ENCODE data around the gene PHLPP1.

PHLPP1 gene

GRCh38 chr18:62979900-62980299 is 264.6 kb downstream of the PHLPP1 start:
- no peak for DNase-seq (ENCODE audit: low spot score)

DNA sequence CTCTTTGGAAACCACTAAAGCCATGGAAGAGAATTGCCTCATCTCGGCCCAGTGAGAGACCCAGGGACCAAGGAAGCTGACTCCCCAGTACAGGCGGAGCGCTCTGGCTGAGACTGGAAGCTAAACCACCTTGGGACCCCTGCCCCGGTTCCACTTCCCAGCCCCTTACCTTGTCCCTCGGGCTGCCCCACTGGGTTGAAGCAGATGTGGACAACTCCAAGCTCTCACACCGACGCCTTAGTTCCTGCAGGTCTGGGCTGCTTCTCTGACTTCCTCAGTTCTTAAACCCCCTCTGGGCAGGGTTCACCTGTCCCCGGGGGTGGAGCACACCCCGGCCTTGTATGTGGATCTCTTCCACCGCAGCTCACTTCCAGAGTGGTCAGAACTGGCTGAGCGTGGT is 266.2 kb downstream of the PHLPP1 start:
- DNase-seq (ENCODE audit: low spot score): no peak

- DNase-seq (ENCODE audit: low spot score): peak; percentile 78
These were observed 267.4 kb downstream of the PHLPP1 start for GRCh38 chr18:62982600-62983251.

DNA sequence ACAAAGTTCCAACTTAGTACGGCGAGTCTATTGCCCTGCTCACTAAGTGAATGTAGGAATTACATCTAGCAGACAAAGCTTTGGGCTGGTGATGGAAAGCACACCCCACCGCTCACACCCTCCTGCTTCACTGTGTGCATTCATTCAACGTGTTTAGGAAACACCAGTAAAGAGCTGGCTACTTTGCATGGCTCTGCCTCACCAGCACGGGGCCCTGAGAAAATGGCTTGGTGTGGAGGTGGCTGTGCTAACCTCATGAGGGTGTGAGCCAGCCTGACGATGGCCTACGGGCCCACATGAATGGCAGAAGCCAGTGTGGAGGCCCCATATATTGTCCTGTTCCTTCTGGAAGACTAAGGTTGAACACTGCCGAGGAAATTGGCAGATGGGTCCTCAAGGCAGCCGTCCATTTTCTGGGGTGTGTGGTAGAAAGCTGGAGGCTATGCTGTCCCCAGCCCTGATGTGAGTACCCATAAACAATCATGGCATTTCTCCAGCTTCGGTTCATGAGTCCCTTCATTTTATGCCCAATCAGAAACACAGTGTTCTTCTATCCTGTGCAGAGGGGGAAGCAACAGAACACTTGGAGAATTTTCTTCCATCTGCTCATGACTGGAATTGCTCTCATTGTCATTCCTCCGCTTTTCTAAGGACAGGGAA is 269.4 kb downstream of the PHLPP1 start:
- no peak for DNase-seq (ENCODE audit: low spot score)

DNA sequence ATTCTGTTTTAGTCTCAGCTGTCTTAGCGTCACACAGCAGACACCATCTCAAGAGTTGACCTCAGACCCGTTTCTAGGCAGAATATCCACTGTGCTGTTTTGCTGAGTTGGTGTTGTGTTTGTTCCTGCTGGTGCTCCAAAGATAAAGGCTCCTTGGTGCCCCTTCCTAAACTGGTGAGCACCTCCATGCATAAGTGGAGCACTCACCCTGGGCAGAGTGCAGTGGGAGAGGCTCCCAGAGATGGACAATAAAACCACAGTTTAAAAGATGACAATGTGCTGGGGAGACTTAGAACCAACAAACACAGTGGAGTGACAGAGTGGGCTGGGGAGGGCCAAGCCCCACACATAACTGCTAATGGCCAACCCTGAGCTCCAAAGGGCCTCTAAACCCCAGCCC is 271.1 kb downstream of the PHLPP1 start:
- DNase-seq (ENCODE audit: low spot score): no peak

DNA sequence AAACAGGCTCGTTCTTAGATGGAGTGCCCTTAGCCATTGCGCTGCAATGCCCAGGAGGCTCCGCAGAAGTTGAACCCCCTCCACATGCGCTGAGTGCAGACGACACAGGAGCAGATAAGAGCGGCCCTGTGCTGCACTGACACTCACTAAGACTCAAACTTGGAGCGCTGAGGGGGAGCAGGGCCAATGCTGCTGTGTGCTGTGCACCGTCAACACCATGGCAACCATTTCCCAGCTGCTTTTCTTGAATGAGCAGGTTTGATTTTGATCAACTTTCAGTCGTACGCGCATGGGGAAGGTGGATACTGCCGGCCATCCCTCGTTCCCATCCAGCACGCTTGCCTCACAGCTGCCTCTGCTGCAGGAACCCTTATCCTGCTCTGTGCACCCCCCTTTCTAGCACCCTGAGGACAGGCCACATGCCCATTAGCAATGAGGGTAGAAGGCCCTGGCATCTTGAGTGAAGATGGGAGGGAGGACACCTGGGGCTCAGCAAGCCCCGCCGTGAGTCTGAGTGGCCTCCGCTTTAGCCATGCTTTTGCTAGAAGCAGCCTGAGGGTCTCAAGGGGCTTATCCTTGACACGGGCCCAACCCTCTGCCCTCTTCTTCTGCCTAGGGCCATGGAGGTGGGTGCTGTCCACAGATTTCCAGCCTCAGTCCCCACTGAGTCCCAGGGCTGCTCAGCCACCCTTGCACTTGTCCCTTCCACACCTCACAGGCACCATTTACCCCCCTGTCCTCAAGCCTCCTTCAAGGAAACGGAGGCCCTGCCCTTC is 271.9 kb downstream of the PHLPP1 start:
- no peak for DNase-seq (ENCODE audit: low spot score)

DNA sequence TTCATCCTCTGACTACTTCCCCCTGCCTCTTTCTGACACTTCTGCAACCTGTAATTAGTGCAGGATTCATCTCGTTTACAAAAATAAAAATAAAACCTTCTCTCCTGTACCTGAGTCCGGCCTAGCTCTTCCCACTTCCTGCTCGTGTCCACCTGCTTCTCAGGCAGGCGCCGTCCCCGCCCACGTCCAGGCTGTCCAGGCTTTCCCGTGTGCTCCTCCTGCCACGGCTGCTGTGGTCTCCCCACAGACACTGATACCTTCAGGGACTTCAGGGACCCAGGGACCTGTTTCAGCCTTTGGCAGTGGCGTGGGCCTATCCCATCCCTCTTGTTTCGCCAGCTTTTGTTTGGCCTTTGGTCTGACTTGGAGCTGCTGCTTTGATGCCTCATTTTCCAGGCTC is 272.5 kb downstream of the PHLPP1 start:
- DNase-seq (ENCODE audit: low spot score): no peak

DNA sequence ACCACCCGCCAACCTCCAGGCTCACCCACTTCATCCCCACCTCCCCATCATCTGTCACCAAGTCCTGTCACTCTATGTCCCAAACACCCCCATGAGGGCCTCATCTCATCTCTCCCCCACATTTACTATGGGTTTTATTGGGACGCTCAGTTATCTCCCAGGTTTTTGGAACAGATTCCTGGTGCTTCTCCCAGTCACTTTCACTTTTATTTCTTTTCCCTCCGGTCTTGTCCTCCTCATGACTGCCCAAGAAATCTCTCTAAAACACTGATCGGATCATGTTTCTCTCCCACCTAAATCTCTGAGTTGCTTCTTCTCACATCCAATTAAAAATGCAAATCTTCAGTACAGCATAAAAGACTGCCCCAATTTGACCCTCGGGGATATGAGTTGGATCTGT is 273.1 kb downstream of the PHLPP1 start:
- no peak for DNase-seq (ENCODE audit: low spot score)

DNA sequence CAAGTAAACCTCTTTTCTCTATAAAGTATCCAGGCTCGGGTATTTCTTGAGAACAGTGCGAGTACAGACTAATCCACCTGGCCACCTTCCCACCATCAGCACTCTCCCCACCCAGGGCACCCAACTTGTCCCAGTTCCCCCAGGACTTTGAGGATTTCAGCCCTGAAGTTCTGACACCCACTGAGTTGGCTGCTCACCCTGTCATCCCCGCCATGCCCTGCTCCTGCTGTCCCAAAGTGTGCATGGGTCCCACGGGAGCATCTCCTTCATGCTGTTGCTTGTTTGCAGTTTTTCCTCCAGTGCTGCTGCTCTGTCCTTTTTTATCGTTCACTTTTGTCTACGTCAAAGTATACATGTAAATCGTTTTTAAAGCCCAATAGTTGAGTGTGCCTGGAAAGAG is 273.9 kb downstream of the PHLPP1 start:
- no peak for DNase-seq (ENCODE audit: low spot score)

DNA sequence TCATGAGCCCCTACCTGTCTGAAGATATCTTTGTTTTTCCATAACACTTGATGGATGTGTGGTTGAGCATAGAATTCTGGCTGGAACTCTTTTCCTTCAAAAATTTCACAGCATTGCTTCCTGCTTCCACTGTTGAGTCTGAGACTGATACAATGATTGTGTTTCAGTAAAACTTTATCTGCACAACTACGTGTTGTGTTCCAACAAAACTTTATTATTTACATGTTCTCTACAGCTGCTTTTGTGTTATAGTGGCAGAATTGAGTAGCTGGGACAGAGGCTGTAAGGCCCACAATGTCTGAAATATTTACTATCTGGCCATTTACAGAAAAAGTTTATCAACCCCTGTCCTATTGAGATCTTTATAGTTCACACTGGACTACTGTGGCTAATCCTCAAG is 275.3 kb downstream of the PHLPP1 start:
- DNase-seq (ENCODE audit: low spot score): no peak

DNA sequence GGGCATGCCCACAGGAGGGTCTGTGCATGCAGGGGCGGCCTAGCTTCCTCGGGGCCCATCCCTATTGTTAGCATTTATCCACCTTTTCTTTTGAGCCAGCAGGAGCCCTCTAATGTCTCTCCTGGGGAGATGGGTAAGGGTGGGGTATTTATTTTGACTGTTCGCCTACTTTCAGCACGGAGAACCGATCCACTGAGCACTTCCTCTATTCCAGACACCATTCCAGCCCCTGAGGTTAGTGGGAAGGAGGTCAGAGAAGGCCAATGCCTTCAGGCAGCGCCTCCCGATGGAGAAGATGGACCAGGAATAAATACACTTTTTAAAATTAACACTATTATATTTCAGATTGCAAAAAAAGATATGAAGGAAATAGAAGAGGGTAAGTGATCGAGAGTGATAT is 276.0 kb downstream of the PHLPP1 start:
- DNase-seq (ENCODE audit: low spot score): no peak

DNA sequence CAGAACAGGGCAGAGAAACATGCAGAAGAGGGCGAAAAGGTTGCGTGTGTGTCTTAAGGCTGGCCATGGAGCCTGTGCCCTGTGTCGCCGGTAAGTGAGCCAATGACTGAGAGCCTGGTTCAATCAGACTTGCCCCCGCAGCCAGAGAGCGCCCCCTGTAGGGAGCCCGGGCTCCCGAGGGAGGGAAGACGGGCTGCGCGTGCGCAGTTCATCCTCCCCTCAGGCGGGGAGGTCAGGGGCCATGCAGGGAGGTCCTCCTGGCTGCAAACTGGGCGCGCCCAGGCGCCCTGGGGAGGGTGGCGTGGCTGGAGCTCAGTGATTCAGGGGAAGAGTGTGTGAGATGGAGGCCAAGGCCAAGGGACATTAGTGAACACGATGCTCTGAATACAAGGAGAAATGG is 276.6 kb downstream of the PHLPP1 start:
- DNase-seq (ENCODE audit: low spot score): no peak

GRCh38 chr18:62992877-62993365 is 277.6 kb downstream of the PHLPP1 start:
- no peak for DNase-seq (ENCODE audit: low spot score)

DNA sequence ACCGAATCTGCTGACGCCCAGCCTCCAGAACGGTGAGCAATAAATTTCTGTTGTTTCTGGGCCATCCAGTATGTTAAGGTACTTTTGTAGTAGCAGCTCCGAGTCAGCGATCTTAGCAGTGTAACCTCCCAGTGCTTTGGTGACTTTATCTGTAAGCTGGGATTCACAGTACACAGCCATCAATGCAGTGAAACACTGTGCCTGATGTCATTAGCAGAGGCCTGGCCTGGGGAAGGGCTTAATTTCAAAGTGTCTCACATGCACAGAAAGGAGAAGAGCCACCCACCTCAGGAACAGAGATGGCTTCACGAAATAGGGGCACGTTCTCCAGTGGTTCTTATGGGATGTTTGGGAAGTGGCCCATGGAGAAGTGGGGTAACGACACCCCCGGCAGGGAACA is 281.2 kb downstream of the PHLPP1 start:
- DNase-seq (ENCODE audit: low spot score): no peak

DNA sequence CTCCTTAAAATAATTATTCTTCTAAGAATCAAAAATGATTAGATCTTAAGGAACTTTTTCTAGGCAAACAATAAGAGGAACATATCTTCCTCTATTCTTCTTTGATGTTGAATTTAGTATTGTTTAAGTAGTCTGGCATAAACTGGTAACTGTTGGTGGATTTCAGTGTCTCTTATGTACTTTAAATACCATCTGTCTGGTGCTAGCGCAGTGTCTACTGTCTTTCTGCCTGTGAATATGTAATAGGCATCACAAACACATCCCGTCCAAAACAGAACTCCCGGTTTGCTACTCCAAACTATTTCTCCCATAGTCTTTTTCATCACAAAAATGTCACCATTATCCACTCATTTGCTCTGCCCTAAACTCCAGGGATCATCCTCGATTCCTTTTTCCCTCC is 281.7 kb downstream of the PHLPP1 start:
- no peak for DNase-seq (ENCODE audit: low spot score)

DNA sequence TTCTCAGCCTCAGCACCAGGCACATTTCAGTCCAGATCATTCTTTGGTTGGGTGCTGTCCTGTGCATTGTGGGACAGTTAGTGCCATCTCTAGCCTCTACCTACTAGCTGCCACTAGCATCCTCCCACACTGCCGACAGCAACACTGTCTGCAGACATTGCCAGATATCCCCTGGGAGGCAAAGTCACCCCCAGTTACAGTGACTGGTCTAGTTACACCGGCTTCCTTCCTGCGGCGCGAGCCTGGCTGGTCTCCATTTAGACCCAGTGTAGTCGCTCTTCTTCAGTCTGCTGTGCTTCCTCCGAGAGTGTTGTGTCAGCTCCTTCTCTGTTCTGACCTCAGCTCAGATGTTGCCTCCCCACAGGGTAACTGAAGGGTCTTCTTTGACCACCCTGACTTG is 283.1 kb downstream of the PHLPP1 start:
- DNase-seq (ENCODE audit: low spot score): no peak

- peak; percentile 27 for DNase-seq (ENCODE audit: low spot score)
These were observed 284.1 kb downstream of the PHLPP1 start for GRCh38 chr18:62999392-62999791.

GRCh38 chr18:62999921-63000320 is 284.6 kb downstream of the PHLPP1 start:
- DNase-seq (ENCODE audit: low spot score): no peak

DNA sequence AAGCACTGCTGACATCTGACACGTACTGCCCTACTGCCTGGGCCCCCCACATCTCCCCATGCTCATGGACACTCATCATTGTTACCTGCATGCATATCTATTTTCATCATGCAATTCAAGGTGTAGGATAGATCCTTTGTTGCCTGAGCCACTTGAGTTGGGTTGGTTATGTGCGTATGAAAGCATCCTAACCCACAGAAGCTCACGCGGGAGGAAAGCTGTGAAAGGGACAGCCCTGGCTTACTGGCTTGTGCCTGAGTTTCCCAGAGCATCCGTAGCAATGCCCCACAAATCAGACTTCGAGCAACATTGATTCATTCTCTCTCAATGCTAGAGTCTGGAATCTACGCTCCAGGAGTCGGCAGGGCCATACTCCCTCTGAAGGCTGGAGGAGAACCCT is 285.5 kb downstream of the PHLPP1 start:
- DNase-seq (ENCODE audit: low spot score): no peak

DNA sequence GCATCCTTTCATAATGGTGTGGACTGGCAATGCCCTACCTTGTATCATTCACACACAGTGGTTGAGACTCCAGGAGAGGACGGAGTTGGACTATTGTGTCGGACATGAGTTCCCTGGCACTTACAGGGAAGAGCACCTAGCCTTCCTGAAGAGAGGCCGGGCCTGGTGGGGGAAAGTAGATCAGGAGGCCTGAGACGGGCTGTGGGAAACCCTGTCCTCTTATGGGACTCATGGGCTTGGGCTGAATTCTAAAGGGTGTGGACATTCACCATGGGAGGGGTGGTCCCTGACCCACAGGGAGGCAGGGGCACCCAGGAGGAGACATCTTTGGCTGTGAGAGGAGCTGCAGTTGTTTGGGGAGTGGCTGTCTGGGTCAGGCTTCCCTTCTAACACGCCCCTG is 286.5 kb downstream of the PHLPP1 start:
- no peak for DNase-seq (ENCODE audit: low spot score)

DNA sequence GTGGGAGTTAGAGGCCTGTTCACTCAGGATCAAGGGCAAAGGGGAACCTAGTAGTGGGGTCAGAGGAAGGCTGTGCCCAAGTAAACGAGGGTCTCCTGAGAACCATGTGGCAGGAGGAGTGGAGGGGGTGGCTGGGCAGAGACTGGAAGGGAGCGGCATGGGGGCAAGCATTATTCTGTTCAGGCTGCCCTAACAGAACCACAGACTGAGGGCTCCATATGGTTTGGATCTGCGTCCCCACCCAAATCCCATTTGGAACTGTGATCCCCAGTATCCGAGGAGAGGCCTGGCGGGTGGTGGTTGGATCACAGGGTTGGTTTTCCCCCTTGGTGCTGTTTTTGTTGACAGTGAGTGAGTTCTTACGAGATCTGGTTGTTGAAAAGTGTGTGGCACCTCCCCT is 287.0 kb downstream of the PHLPP1 start:
- no peak for DNase-seq (ENCODE audit: low spot score)

GRCh38 chr18:63002803-63003445 is 287.6 kb downstream of the PHLPP1 start:
- DNase-seq (ENCODE audit: low spot score): no peak

DNA sequence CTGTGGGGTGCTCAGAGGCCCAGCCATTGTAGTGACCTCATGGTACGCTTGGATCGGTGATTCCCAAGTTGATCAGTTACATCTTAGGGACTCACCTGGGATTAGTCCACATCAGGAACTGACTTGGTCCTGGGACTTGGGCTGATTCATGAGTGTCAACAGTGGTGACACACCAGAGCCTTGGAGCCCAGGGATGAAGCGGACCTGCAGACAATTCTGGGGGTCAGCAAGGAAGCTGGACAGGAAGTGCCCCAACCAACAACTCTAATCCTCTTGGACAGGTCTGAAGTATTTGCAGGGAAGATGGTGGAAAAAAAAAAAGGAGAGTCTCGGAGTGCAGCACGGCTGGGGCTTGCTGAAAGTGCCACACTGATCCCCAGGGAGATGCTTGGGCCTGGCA is 288.6 kb downstream of the PHLPP1 start:
- DNase-seq (ENCODE audit: low spot score): no peak

Data from cerebellar cortex (tissue), 1 donor.